Tibial artery (tissue), 4 donors: Measurements from ENCODE around the gene ARFGEF3.

Experiments
- DNase-seq, 2 donors: peaks; one replicate each; pipeline ENCODE4 v3.0.0-alpha.2; 2019
- H3K27ac ChIP-seq, 2 donors: fragments of 200-600 bp; sonication (generic) in 1 of 2; 1 replicate in 1 of 2; 2 replicates in 1 of 2; pipeline ENCODE4 v1.5.1; 2018 to 2019; ENCODE audit warnings: mild to moderate bottlenecking in 1 of 2
- H3K27me3 ChIP-seq, 2 donors: fragments of 200-600 bp; sonication (generic) in 1 of 2; one replicate each; pipeline versions ENCODE4 v1.5.1 to v1.6.0; 2016 to 2019
- H3K36me3 ChIP-seq, 3 donors: fragments of 200-600 bp; sonication (generic) in 2 of 3; one replicate each; pipeline ENCODE4 v1.5.1; 2016 to 2019; ENCODE audit warnings: mild to moderate bottlenecking in 2 of 3
- H3K4me1 ChIP-seq, 4 donors: fragments of 200-600 bp; sonication (generic) in 2 of 4; 1 replicate in 3 of 4; 2 replicates in 1 of 4; pipeline ENCODE4 v1.5.1; 2016 to 2019
- H3K4me3 ChIP-seq, 2 donors: fragments of 200-600 bp; sonication (generic) in 1 of 2; 1 replicate in 1 of 2; 2 replicates in 1 of 2; pipeline ENCODE4 v1.5.1; 2018 to 2019; ENCODE audit warnings: mild to moderate bottlenecking in 2 of 2
- H3K9me3 ChIP-seq, 3 donors: fragments of 200-600 bp; sonication (generic) in 1 of 3; one replicate each; pipeline ENCODE4 v1.5.1; 2016 to 2019
- CTCF ChIP-seq, 2 experiments: fragments of 200-600 bp in 1 of 2; fragments of 450-650 bp in 1 of 2; IDR thresholded peaks; one replicate each; pipeline ENCODE4 v1.5.1; 2017 to 2019; ENCODE audit warnings: antibody characterized with exemption in 2 of 2, mild to moderate bottlenecking in 1 of 2, moderate library complexity in 1 of 2
- intact Hi-C: fragments of 100-400 bp; cut with DNase I; formaldehyde crosslinking; loops from one replicate; pipeline ENCODE4 v1.15.0; 2023; ENCODE audit warnings: low total_unique reads

The ARFGEF3 gene

GRCh38 chr6:138215093-138215782 is 53.5 kb downstream of the ARFGEF3 start:
- Histone ChIP-seq H3K27me3 (no peaks in the 10 kb centered on the region), H3K4me3 (no peak overlapping the region), H3K4me1 (no peaks in the 10 kb centered on the region), H3K36me3 (no peaks in the 10 kb centered on the region), H3K27ac (no peak overlapping the region), H3K9me3 (no peaks in the 10 kb centered on the region)
- TF ChIP-seq CTCF (IDR thresholded peaks at IDR 0.05): no peak
- intact Hi-C loops: no loop called here
- no peak for DNase-seq

GRCh38 chr6:138218449-138218848 is 56.7 kb downstream of the ARFGEF3 start, which contains the start of gene PBOV1:
Gene PBOV1, minus strand, starts transcription at chr6:138218491. Its CDS starts 96 bp downstream, at chr6:138218395.
- Histone ChIP-seq H3K9me3 (no peaks in the 10 kb centered on the region), H3K4me3 (no peak within 1 kb of the TSS), H3K27me3 (no peaks in the 10 kb centered on the region), H3K4me1 (no peaks in the 10 kb centered on the region), H3K36me3 (no peaks in the 10 kb centered on the region), H3K27ac (no peak within 1 kb of the TSS)
- DNase-seq: no peak
- TF ChIP-seq CTCF (IDR thresholded peaks at IDR 0.05): no peak
- intact Hi-C loops: no loop called here

- DNase-seq: no peak
- Histone ChIP-seq H3K27me3 (no peaks in the 10 kb centered on the region), H3K4me1 (no peaks in the 10 kb centered on the region), H3K9me3 (no peaks in the 10 kb centered on the region), H3K27ac (no peak overlapping the region), H3K36me3 (no peaks in the 10 kb centered on the region), H3K4me3 (no peak overlapping the region)
- no peak for TF ChIP-seq CTCF (IDR thresholded peaks at IDR 0.05)
- intact Hi-C loops: no loop called here
Measured at GRCh38 chr6:138219398-138219797, 57.7 kb downstream of the ARFGEF3 start.

GRCh38 chr6:138219901-138220300 is 58.2 kb downstream of the ARFGEF3 start:
- TF ChIP-seq CTCF (IDR thresholded peaks at IDR 0.05): no peak
- H3K27me3 ChIP-seq: no peaks in the 10 kb centered on the region
- no peaks in the 10 kb centered on the region for H3K9me3 ChIP-seq
- no peak overlapping the region for H3K27ac ChIP-seq
- intact Hi-C loops: no loop called here
- H3K36me3 ChIP-seq: no peaks in the 10 kb centered on the region
- H3K4me1 ChIP-seq: no peaks in the 10 kb centered on the region
- DNase-seq: no peak
- H3K4me3 ChIP-seq: no peak overlapping the region

- no peaks in the 10 kb centered on the region for H3K4me1 ChIP-seq
- no peak overlapping the region for H3K4me3 ChIP-seq
- H3K27ac ChIP-seq: no peak overlapping the region
- no peaks in the 10 kb centered on the region for H3K27me3 ChIP-seq
- DNase-seq: no peak
- H3K9me3 ChIP-seq: no peaks in the 10 kb centered on the region
- H3K36me3 ChIP-seq: no peaks in the 10 kb centered on the region
- TF ChIP-seq CTCF (IDR thresholded peaks at IDR 0.05): no peak
- intact Hi-C loops: no loop called here
Measured at GRCh38 chr6:138222901-138223546, 61.3 kb downstream of the ARFGEF3 start.
